Tibial nerve (tissue), 4 donors: ENCODE results near the gene PRPH2.

Source experiments
- EP300 ChIP-seq, 2 donors: sonication (generic); formaldehyde crosslinking; IDR thresholded peaks; one replicate each; pipeline ENCODE4 v1.6.1; 2017; ENCODE audit warnings: antibody characterized with exemption in 2 of 2, mild to moderate bottlenecking in 1 of 2
- POLR2A ChIP-seq, 2 donors: fragments of 450-650 bp; IDR thresholded peaks; one replicate each; pipeline ENCODE4 v1.6.1; 2017; ENCODE audit warnings: antibody characterized with exemption in 2 of 2, mild to moderate bottlenecking in 2 of 2, moderate library complexity in 2 of 2
- TF ChIP-seq, protein P1 (sequence below), 5 experiments: fragments of 200-600 bp in 3 of 5; fragments of 450-650 bp in 2 of 5; sonication (generic) in 3 of 5; IDR thresholded peaks; one replicate each; pipeline ENCODE4 v1.5.1; 2016 to 2019; ENCODE audit warnings: antibody characterized with exemption in 5 of 5, mild to moderate bottlenecking in 3 of 5, moderate library complexity in 2 of 5

GRCh38 chr6:42745640-42746462 is 23.5 kb upstream of the PRPH2 start, which contains the start of gene TBCC:
- TF ChIP-seq, protein P1, sequence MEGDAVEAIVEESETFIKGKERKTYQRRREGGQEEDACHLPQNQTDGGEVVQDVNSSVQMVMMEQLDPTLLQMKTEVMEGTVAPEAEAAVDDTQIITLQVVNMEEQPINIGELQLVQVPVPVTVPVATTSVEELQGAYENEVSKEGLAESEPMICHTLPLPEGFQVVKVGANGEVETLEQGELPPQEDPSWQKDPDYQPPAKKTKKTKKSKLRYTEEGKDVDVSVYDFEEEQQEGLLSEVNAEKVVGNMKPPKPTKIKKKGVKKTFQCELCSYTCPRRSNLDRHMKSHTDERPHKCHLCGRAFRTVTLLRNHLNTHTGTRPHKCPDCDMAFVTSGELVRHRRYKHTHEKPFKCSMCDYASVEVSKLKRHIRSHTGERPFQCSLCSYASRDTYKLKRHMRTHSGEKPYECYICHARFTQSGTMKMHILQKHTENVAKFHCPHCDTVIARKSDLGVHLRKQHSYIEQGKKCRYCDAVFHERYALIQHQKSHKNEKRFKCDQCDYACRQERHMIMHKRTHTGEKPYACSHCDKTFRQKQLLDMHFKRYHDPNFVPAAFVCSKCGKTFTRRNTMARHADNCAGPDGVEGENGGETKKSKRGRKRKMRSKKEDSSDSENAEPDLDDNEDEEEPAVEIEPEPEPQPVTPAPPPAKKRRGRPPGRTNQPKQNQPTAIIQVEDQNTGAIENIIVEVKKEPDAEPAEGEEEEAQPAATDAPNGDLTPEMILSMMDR (IDR thresholded peaks at IDR 0.05): peak in 1 of 5 experiments; percentile 4
- TF ChIP-seq POLR2A (IDR thresholded peaks at IDR 0.05) (peak; percentile 82 to 95), EP300 (IDR thresholded peaks at IDR 0.05) (peak in 1 of 2 donors; percentile 99)
